NCI-H1105 treated with DMSO at 0.1 percent for 48 hours (cell line): ENCODE results near the gene KRT24.

Experiments
- DNase-seq: peaks from one replicate; lab custom pipeline; 2025; lab: John Stamatoyannopoulos, UW

The KRT24 gene

DNA sequence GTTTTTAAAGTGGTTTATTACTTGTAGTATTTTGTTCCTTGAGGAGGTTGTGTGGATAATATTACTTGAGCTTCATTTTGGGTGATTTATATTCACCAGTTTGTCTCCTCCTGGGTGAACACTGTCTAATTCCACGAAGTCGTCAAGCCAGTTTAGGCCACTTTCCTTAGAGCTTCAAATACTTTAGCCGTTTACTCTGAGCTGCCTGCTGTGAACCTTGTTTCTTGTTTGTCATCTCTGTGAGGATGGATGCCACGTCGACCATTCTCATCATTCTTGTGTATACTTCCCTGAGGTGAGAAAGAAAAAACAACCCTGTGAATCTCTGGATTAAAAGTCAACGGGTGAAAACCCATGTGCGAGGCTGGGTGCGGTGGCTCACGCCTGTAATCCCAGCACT lies 9.0 kb downstream of the KRT24 start:
- DNase-seq = no peak

DNA sequence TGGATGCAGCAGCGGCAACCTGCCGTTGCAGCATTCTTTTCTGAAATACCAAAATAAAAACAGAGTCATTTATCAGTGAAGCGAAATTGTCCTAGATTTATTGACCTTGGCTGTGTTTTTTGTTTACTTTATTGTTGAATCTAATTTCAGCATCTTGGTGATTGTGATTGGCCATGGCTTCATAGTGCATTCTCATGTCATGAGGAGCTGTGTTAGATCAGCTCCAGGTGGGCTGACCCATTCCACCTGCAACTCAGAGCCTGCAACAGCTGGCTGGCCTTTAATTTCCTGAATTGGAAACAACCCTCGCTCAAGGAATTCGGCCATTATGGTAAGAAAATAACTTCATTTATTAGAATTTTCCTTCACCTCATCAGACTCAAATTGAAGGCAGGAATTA lies 16.4 kb downstream of the KRT24 start:
- DNase-seq = no peak

DNA sequence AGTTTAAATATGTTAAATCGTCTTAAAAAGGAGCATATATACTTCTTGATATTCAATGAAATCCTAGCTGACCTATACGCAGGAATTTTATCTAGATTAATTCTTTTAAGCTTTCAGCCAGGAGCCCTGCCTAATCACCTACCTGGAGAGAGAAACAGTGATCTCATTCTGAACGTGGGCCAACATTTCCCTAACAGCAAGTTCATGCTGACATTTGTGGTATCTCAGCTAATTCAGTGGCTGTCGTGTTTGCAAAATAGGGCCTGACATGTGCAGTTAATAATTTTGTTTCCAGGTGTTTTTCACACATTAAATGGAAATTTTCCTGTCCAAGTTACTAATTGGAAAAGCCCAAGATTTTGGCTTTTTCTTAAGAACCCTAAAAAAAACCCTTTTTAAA lies 17.4 kb downstream of the KRT24 start:
- DNase-seq = no peak

DNA sequence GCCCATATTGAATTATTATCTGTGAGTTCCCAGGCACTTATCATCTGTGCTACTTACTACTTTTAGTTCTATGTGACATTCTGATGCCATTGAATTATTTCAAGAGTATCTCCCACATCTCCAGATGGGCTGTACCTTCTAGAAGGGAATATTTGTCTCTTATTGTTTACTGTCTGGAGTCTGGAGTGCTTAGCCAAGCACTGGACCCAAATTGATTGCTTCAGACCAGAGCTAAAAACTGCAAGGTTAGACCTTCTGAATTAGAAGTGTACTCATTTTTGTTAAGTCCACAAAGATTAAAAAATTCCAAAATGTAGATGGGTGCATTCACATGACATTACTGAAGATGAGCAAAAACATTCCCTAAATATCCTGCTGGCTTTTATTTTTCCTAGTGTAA lies 22.6 kb downstream of the KRT24 start:
- no peak for DNase-seq

DNA sequence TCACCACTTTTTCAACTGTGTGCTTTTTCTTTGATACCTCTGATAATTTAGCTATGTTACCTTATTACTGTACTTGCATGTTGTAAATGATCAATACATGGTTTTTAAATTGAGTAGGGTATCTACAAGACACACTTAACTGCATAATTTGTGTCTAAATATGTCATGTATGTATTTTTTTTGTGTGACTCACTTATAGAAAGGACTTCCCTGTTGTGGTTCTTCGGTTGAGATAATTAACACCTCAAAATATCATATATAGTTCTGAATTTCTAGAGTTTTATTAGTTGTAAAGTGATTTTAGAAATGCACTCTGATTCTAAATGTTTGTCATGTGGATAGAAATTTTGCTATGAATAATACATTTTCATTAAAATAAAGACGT lies 24.0 kb downstream of the KRT24 start:
- no peak for DNase-seq

DNA sequence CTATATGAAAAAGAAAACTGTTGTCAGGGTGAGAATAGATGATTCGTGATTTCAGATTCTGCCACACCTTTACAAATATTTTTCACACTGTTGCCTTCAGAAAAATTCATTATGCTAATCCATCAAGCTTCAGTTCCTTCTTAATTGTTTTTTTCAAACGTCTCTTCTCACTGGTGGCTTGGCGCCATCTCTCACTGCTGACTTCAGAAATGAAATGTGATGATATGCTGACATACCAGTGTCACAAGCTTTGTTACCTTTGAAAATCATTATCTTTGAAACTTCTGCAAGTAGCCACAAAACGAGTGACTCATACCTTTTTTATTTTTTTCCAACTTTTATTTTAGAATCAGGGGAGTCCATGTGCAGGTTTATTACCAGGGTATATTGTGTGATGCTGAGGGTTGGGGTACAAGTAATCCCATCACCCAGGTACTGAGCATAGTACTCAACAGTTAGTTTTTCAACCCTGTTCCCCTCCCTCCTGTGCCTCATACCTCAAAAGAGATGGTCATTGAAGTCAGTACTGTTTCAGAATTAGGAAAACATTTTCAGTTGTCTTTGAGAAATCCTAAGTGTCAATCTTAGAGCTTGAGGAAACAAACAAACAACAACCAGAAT lies 24.5 kb downstream of the KRT24 start:
- DNase-seq = no peak

DNA sequence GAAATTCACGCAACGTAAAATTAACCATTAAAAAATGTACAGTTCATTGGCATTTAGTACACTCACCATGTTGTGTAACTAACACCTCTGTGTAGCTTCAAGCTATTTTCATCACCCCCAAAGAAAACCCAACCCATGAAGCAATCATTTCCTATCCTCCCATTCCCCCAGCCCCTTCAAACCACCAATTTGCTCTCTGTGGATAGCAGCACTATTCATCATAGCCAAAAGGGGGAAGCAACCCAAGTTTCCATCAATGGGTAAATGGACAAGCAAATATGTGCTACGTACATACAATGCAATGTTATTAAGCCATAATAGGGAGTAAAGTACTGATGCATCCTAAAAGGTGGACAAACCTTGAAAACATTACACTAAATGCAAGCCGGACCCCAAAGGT lies 27.6 kb downstream of the KRT24 start:
- no peak for DNase-seq

DNA sequence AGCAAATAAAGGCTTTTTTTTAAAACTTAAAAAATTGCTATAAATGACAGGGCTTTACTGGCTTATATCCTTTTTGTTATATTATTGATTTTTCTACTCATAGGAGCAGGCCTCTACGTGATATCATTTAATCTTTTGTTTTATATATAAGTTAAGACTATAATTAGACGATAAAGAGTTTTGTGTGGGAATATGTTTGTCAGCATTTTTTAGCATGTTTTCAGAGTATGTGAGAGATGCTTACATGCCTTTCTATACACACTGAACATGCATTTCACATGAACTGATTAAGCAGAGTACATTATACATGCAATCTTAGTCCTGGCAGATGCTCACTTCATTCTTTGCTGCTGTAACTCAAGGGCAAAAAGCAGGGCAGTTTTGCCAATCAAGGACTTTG lies 30.9 kb downstream of the KRT24 start:
- no peak for DNase-seq

DNA sequence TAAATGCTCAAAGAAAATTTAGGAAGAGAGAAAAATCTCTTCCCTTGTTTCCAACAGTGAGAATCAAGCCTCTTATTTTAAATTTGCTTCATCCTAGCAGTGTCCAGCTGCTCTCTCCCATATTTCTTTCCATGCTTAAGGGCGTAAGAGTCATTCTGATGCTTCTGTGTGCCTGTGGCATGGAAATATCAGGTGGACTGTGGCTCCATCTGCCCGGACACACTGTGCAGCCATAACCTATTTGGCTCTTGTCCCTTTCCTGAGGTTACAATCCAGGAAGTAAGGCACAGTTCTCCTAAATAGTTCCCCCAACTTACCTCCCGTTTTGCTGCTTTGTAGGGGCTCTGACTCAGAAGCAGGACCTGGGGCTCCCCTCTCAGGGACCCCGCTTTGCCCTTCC lies 32.3 kb downstream of the KRT24 start:
- DNase-seq = no peak

DNA sequence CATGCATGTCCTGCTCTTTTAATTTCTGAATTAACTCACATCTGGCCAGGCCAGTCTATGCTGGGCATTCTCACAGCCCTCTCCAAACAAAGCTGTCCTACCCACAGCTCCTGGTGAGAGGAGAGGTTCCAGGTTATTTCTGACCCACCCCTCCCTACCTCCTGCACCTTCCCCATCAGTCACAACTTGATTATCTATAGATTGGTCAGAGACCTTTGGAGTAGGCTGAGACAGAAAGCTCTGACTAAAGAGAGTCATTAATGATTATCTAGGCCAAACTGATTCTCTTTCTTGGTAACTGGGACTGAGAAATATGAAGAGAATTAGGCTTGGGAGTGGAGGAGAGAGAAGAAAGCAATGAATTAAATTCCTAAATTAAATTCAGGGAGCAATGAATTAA lies 37.2 kb downstream of the KRT24 start:
- no peak for DNase-seq

DNA sequence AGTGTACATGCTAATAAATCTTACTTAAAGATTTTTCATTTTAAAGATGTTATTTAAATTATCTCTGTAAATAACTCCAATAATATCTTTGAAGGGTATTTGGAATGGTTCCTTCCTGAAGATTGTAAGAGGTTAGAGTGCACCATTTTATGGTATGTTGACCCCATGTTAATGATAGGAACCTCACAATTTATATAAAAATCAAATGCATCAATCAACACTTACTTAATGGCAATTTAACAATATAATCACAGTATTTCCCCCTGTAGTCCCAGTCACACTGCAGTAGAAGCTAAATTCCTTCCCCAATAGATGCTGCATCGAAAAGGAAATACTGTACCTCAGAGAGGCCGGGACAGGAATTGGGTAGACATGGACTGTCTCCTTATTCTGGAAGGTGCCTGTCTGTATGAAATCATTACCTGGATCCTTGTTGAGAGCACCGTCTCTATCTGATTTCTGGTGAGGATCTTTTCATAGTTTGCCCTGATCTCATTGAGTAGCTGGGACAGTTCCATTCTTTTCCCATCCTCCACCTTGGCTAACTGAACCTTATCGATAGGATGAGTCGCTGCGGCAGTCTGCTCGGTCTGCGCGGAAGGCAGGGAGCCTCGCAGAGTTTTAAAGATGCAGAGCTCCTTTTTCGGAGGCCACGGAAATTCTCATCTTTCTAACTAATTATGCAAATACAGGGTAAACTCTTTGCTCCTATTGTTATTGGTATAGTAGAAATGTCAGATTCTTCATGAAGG lies 38.8 kb downstream of the KRT24 start, which contains the start of gene KRT222:
TSS of gene KRT222 (minus strand) at position 596 of the 752 bp plus-strand sequence. CDS start at position 518, 78 bp downstream.
- no peak for DNase-seq

DNA sequence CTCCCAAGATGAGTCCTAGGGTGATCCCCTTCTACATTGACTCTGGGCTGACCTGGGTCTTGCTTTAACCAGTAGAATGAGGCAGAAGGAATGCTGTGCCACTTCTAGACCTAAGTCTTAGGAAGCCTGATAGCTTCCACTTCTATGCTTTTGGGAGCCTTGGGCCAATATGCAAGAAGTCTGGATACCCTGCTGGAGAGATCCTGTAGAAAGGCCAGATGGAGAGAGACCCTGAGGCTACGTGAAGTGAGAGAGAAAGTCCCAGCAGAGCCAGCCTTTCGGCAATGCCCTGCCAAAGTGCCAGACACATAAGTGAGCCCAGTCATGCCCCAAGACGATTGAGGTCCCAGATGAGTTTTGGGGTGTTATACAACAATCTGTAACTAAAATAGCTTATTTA lies 40.3 kb downstream of the KRT24 start:
- DNase-seq = no peak

DNA sequence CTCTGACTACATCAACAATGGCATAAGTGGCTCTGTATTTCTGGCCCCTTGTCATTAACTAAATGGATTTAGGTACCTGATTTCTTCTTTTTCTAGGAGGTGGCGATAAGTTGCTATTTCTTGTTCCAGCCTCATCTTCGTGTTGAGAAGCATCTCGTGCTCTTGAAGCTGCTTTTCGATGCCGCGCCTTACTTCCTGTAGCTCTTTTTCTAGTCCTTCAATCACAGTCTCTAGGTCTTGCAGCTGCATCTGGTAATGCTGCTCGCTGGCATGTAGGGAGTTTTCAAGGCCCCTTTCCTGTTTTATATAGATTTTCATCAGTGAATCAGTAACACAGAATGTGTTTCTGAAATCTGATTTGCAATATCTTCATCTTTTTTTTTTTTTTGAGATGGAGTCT lies 43.6 kb downstream of the KRT24 start:
- no peak for DNase-seq

DNA sequence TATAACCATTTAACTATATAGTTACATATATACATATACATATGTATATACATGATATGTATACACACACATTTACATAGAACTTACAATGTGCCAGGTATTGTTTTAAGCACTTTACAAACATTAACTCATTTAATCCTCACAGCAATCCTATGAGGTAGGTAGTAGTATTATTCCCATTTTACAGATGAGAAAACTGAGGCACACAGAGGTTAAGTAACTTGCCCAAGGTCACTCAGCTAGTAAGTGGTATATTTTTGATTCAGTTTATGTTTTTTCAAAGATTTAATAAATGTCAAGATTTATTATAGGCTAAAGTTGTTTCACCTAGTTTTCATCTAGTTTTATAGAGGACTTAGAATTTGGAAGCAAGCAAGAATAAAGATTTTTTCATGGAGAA lies 45.2 kb downstream of the KRT24 start:
- no peak for DNase-seq

DNA sequence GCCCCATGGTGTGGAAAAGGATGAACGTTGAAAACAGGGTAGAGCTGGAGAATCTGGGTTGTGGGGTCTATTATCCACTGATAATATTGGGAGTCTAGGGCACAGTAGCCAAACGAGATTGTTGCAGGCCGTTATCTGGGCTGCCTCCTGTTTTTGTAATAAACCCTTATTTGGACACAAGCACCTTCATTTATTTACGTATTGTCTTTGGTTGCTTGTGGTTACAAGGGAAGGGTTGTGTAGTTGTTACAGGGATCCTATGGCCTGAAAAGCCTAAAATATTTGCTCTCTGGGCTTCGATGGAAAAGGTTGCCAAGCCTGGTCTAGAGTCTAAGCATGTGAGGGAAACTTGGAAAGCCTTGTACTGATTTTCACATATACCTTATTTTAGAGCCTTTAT lies 51.6 kb downstream of the KRT24 start:
- no peak for DNase-seq

DNA sequence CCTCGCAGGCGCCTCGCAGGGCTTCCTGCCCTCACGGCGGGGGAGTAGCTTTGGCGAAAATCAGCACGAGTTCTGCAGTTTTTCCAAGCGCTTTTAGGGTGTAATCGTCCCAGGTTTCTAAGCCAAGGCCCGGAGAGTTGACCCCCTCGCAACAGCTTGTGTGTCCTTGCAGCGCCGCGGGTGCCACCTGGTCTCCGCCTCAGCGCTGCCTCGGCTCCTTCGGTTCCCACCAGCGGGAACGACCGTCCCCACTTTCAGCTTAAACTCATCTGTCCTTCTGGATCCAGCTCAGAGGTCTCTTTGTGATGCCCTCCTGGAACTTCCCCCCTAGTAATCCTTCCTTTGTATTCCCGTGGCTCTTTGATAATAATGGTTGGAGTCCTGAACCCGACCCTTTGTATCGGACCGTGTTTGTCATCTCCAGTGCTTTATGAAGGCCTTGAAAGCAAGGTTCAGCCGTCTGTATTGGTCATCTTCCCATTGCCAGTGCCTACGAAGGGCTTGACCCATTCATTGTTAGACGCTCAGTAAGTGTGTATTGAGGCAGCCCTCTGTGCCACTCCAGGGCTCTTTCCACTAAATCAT lies 55.1 kb downstream of the KRT24 start:
- peak; percentile 59 for DNase-seq
